Mucosa of descending colon (tissue), 3 donors: ENCODE measurements around the gene MAML1. TPM values are rescaled to one million over a fixed set of nuclear protein-coding genes. Genes with fewer than 3 reads are reported as not detected.

ENCODE experiments used
- ATAC-seq: fragments of 200-7000 bp; cut with Tn5 transposase; one replicate; pipeline ENCODE4 v1.9.1; 2020; ENCODE audit warnings: mild to moderate bottlenecking, moderate library complexity
- DNase-seq, 3 donors: peaks; one replicate each; pipeline ENCODE4 v3.0.0-alpha.2; 2020
- H3K36me3 ChIP-seq: fragments of 200-600 bp; one replicate; pipeline ENCODE4 v1.8.0; 2021; ENCODE audit warnings: low read depth, mild to moderate bottlenecking
- H3K4me1 ChIP-seq: fragments of 200-600 bp; one replicate; pipeline ENCODE4 v1.8.0; 2021; ENCODE audit warnings: low read depth, mild to moderate bottlenecking
- H3K4me3 ChIP-seq: fragments of 200-600 bp; one replicate; pipeline ENCODE4 v1.8.0; 2021; ENCODE audit warnings: mild to moderate bottlenecking
- H3K9me3 ChIP-seq: fragments of 200-600 bp; one replicate; pipeline ENCODE4 v1.8.0; 2021; ENCODE audit warnings: mild to moderate bottlenecking
- CTCF ChIP-seq: fragments of 200-600 bp; IDR thresholded peaks from one replicate; pipeline ENCODE4 v1.8.0; 2022; ENCODE audit warnings: antibody characterized with exemption, mild to moderate bottlenecking
- intact Hi-C, 2 donors: fragments of 100-400 bp; cut with DNase I in 1 of 2; cut with micrococcal nuclease in 1 of 2; formaldehyde crosslinking; loops; one replicate each; pipeline versions ENCODE4 v1.11.0 to v1.11.1; 2022; cut with DNase I, micrococcal nuclease
- total RNA-seq, 3 donors: library from RNA; stranded (reverse); fragmentation: NEBNext Ultra II Directional in 2 of 3; extraction: Animal tissue kit (Norgen Biotek cat#: 25700) in 2 of 3; gene quantifications; one replicate each; pipeline versions ENCODE4 v1.2.1 to v1.2.4, GENCODE V29; 2021 to 2023
- donor health status: DM: no; HTN: no; CAD: no; lungs with moderate emphysema.
- donor health status: DM: no; HTN: no; CAD: no.
- donor health status: DM: no; HTN: yes; CAD: no.

The MAML1 gene
- total RNA-seq, 3 donors from 2014 or later: 26.0 to 34.0 (median 28.6) TPM

GRCh38 chr5:179730852-179731251, 1.8 kb upstream of the MAML1 start:
- intact Hi-C loops: no loop called here
- H3K9me3 ChIP-seq: no peaks in the 10 kb centered on the region
- peaks cover 19% of the 10 kb centered on the region for H3K36me3 ChIP-seq
- TF ChIP-seq CTCF: no peak
- DNase-seq: no peak
- H3K4me3 ChIP-seq: no peak overlapping the region
- no peak for ATAC-seq
- H3K4me1 ChIP-seq: peaks cover 27% of the 10 kb centered on the region

GRCh38 chr5:179731791-179732411, 721 bp upstream of the MAML1 start:
- peak; percentile 43 to 65 (median 55) for DNase-seq

GRCh38 chr5:179732918-179733771, 523 bp downstream of the MAML1 start:
- Histone ChIP-seq H3K4me3 (peak overlapping the region; percentile 87), H3K4me1 (peaks cover 27% of the 10 kb centered on the region), H3K9me3 (no peaks in the 10 kb centered on the region), H3K36me3 (peaks cover 8% of the 10 kb centered on the region)
- TF ChIP-seq CTCF: no peak
- peak; percentile 33 to 69 (median 67) for DNase-seq
- intact Hi-C loops: no loop called here
- ATAC-seq: peak; percentile 67

More at GRCh38 chr5:179731791-179732411, 721 bp upstream of the MAML1 start:
- peaks cover 27% of the 10 kb centered on the region for H3K4me1 ChIP-seq
- peak overlapping the region; percentile 87 for H3K4me3 ChIP-seq
- ATAC-seq: peak; percentile 14
- intact Hi-C loops: no loop called here
- peaks cover 9% of the 10 kb centered on the region for H3K36me3 ChIP-seq
- no peak for TF ChIP-seq CTCF
- no peaks in the 10 kb centered on the region for H3K9me3 ChIP-seq

- no peak for ATAC-seq
- intact Hi-C loops: no loop called here
- Histone ChIP-seq H3K36me3 (peaks cover 8% of the 10 kb centered on the region), H3K4me1 (peaks cover 27% of the 10 kb centered on the region), H3K4me3 (peak overlapping the region; percentile 87), H3K9me3 (no peaks in the 10 kb centered on the region)
- DNase-seq: no peak
- TF ChIP-seq CTCF: no peak
These were observed 1.1 kb downstream of the MAML1 start for GRCh38 chr5:179733772-179734126.

- peaks cover 27% of the 10 kb centered on the region for H3K4me1 ChIP-seq
- H3K9me3 ChIP-seq: no peaks in the 10 kb centered on the region
- ATAC-seq (no peak), DNase-seq (no peak)
- TF ChIP-seq CTCF: no peak
- intact Hi-C loops: no loop called here
- no peaks in the 10 kb centered on the region for H3K36me3 ChIP-seq
- no peak overlapping the region for H3K4me3 ChIP-seq
These were observed 2.0 kb downstream of the MAML1 start for GRCh38 chr5:179734536-179735164.
